Neural cell (in vitro differentiated cells): ENCODE measurements around the gene POU2AF3. TPM values are rescaled to one million over a fixed set of nuclear protein-coding genes. Genes with fewer than 3 reads are reported as not detected.

Experiments
- H2AFZ ChIP-seq: fragments of 200-600, 300-800 bp; sonication (generic), shearing (Covaris generic); 2 replicates; pipeline ENCODE4 v1.6.0; 2014; ENCODE audit warnings: low read depth, mild to moderate bottlenecking, antibody characterized with exemption, low read length, moderate library complexity
- H3F3A ChIP-seq: fragments of 200-600 bp; shearing (Covaris generic); 2 replicates; pipeline ENCODE4 v1.6.1; 2016; ENCODE audit warnings: mild to moderate bottlenecking, moderate library complexity, mixed read lengths, antibody characterized with exemption, low read length; ENCODE audit not compliant: insufficient read depth, poor library complexity, severe bottlenecking
- H3K27ac ChIP-seq: fragments of 200-600, 300-800 bp; sonication (generic), shearing (Covaris generic); 2 replicates; pipeline ENCODE4 v1.5.1; 2014; ENCODE audit warnings: mild to moderate bottlenecking, low read length, moderate library complexity
- H3K27me3 ChIP-seq: fragments of 300-800, 200-600 bp; sonication (generic), shearing (Covaris generic); 2 replicates; pipeline ENCODE4 v1.6.0; 2014; ENCODE audit warnings: mild to moderate bottlenecking, low read depth, low read length, moderate library complexity; ENCODE audit not compliant: insufficient read depth
- H3K36me3 ChIP-seq: fragments of 300-800, 200-600 bp; sonication (generic), shearing (Covaris generic); 2 replicates; pipeline ENCODE4 v1.5.1; 2014; ENCODE audit warnings: mild to moderate bottlenecking, antibody characterized with exemption, low read length, moderate library complexity; ENCODE audit not compliant: insufficient read depth
- H3K4me2 ChIP-seq: fragments of 300-800, 200-600 bp; sonication (generic), shearing (Covaris generic); 2 replicates; pipeline ENCODE4 v1.6.0; 2014; ENCODE audit warnings: mild to moderate bottlenecking, low read length
- H3K4me3 ChIP-seq: fragments of 300-800, 200-600 bp; sonication (generic), shearing (Covaris generic); 2 replicates; pipeline ENCODE4 v1.5.1; 2014; ENCODE audit warnings: mild to moderate bottlenecking, low read length, moderate library complexity
- H3K79me2 ChIP-seq: fragments of 200-600 bp; shearing (Covaris generic); replicated peaks from 2 replicates; pipeline ENCODE4 v1.6.0; 2014; ENCODE audit warnings: mild to moderate bottlenecking, low read length, moderate library complexity; ENCODE audit not compliant: insufficient read depth
- H3K9ac ChIP-seq: fragments of 300-800, 200-600 bp; sonication (generic), shearing (Covaris generic); 2 replicates; pipeline ENCODE4 v1.6.1; 2016; ENCODE audit warnings: mild to moderate bottlenecking, low read length, mixed read lengths
- H3K9me2 ChIP-seq: fragments of 200-600 bp; shearing (Covaris generic); 2 replicates; pipeline ENCODE4 v1.6.1; 2016; ENCODE audit warnings: mild to moderate bottlenecking, low read length, mixed read lengths; ENCODE audit not compliant: insufficient read depth
- H3K9me3 ChIP-seq: fragments of 200-600, 300-800 bp; sonication (generic), shearing (Covaris generic); 2 replicates; pipeline ENCODE4 v1.6.1; 2016; ENCODE audit warnings: mild to moderate bottlenecking, mixed run types, low read length, moderate library complexity, mixed read lengths
- H4K20me1 ChIP-seq: fragments of 200-600 bp; shearing (Covaris generic); 2 replicates; pipeline ENCODE4 v1.6.1; 2016; ENCODE audit warnings: mild to moderate bottlenecking, mixed run types; ENCODE audit not compliant: insufficient read depth
- EP300 ChIP-seq: fragments of 450-650 bp; conservative IDR thresholded peaks from 2 replicates; pipeline ENCODE4 v1.6.1; 2014; ENCODE audit warnings: antibody characterized with exemption, mild to moderate bottlenecking, moderate library complexity; ENCODE audit not compliant: poor library complexity, severe bottlenecking
- EZH2 ChIP-seq: fragments of 200-600, 300-800 bp; shearing (Covaris generic), sonication (generic); IDR thresholded peaks from 2 replicates; pipeline ENCODE4 v1.6.1; 2014; ENCODE audit warnings: antibody characterized with exemption, low read length, borderline replicate concordance, mild to moderate bottlenecking; ENCODE audit not compliant: insufficient read depth, poor library complexity, severe bottlenecking
- MXI1 ChIP-seq: fragments of 450-650 bp; conservative IDR thresholded peaks from 2 replicates; pipeline ENCODE4 v1.6.1; 2014; ENCODE audit warnings: antibody characterized with exemption, mild to moderate bottlenecking; ENCODE audit not compliant: poor library complexity, severe bottlenecking
- POLR2AphosphoS5 ChIP-seq: IDR thresholded peaks from 2 replicates; pipeline ENCODE4 v1.6.1; 2012
- RAD21 ChIP-seq: fragments of 450-650 bp; conservative IDR thresholded peaks from 2 replicates; pipeline ENCODE4 v1.6.1; 2014; ENCODE audit warnings: antibody characterized with exemption, mild to moderate bottlenecking, moderate library complexity
- SMC3 ChIP-seq: fragments of 450-650 bp; conservative IDR thresholded peaks from 2 replicates; pipeline ENCODE4 v1.6.1; 2014; ENCODE audit warnings: antibody characterized with exemption, mild to moderate bottlenecking, moderate library complexity; ENCODE audit not compliant: poor library complexity
- TAF1 ChIP-seq: IDR thresholded peaks from 2 replicates; pipeline ENCODE4 v1.6.1; 2012; ENCODE audit warnings: low read depth
- polyA plus RNA-seq: library from polyadenylated mRNA; depleted of rRNA; stranded (reverse); fragments of >200 nt; gene quantifications from 2 replicates; pipeline ENCODE4 v1.2.3, GENCODE V29; 2014
- TF ChIP-seq, protein P1 (sequence below): fragments of 450-650 bp; IDR thresholded peaks from 2 replicates; pipeline ENCODE4 v1.5.1; 2014; ENCODE audit warnings: antibody characterized with exemption, mild to moderate bottlenecking, moderate library complexity; ENCODE audit not compliant: poor library complexity, severe bottlenecking
- TF ChIP-seq, protein P2 (sequence below): IDR thresholded peaks from 2 replicates; pipeline ENCODE4 v1.6.1; 2012; ENCODE audit warnings: borderline replicate concordance

Gene POU2AF3
- polyA plus RNA-seq, 1 donor from 2014 or later = not detected

DNA sequence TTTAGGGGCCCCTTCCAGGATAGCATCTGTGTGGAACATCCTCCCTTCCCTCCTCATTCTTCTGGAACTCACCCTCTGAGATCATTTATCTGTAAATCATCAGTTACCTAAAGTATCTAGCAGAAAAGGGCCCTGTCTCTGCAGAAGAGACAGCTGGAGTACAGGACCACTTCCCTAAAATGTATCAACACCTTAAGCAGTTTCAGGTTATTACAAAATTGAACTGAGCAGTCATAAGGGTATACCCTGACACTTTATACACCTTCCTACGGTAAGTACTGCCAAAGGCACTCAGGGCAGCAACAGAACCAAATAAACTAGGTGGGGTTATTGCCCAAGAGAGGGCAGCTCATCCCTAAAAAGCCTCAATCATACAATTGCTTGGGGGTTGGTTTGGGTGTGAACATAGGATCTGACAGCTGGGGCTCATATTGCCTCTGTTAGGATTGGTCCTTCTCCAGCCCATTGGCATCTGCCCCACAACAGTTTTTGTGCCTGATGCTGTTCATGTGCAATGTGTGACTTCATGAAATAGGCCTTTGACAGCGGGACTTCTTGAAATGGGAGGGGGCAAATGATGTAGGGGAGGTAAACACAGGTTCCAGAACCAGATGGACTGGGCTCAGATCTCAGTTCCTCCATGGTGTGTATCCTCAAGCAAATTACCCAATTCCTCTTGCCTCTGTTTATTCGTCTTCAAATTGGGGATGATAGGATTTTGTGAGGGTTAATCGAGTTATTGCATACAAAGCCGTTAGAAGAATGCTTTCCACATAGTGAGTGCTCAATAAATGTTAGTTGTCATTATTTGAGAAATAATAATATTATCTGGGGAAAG lies 2.9 kb downstream of the POU2AF3 start:
- no peaks in the 10 kb centered on the region for H3K79me2 ChIP-seq
- no peak overlapping the region for H3K4me2 ChIP-seq
- no peak overlapping the region for H3K27ac ChIP-seq
- H3F3A ChIP-seq = no peaks in the 10 kb centered on the region
- H3K9me3 ChIP-seq = no peaks in the 10 kb centered on the region
- no peak overlapping the region for H3K9ac ChIP-seq
- no peaks in the 10 kb centered on the region for H3K9me2 ChIP-seq
- H3K4me3 ChIP-seq = no peak overlapping the region
- no peak overlapping the region for H2AFZ ChIP-seq
- TF ChIP-seq EP300 = no peak
- no peak for TF ChIP-seq RAD21
- TF ChIP-seq, protein P1, sequence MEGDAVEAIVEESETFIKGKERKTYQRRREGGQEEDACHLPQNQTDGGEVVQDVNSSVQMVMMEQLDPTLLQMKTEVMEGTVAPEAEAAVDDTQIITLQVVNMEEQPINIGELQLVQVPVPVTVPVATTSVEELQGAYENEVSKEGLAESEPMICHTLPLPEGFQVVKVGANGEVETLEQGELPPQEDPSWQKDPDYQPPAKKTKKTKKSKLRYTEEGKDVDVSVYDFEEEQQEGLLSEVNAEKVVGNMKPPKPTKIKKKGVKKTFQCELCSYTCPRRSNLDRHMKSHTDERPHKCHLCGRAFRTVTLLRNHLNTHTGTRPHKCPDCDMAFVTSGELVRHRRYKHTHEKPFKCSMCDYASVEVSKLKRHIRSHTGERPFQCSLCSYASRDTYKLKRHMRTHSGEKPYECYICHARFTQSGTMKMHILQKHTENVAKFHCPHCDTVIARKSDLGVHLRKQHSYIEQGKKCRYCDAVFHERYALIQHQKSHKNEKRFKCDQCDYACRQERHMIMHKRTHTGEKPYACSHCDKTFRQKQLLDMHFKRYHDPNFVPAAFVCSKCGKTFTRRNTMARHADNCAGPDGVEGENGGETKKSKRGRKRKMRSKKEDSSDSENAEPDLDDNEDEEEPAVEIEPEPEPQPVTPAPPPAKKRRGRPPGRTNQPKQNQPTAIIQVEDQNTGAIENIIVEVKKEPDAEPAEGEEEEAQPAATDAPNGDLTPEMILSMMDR = no peak
- TF ChIP-seq EZH2 = no peak
- no peak for TF ChIP-seq MXI1
- TF ChIP-seq TAF1 = no peak
- TF ChIP-seq POLR2AphosphoS5 = no peak
- TF ChIP-seq, protein P2, sequence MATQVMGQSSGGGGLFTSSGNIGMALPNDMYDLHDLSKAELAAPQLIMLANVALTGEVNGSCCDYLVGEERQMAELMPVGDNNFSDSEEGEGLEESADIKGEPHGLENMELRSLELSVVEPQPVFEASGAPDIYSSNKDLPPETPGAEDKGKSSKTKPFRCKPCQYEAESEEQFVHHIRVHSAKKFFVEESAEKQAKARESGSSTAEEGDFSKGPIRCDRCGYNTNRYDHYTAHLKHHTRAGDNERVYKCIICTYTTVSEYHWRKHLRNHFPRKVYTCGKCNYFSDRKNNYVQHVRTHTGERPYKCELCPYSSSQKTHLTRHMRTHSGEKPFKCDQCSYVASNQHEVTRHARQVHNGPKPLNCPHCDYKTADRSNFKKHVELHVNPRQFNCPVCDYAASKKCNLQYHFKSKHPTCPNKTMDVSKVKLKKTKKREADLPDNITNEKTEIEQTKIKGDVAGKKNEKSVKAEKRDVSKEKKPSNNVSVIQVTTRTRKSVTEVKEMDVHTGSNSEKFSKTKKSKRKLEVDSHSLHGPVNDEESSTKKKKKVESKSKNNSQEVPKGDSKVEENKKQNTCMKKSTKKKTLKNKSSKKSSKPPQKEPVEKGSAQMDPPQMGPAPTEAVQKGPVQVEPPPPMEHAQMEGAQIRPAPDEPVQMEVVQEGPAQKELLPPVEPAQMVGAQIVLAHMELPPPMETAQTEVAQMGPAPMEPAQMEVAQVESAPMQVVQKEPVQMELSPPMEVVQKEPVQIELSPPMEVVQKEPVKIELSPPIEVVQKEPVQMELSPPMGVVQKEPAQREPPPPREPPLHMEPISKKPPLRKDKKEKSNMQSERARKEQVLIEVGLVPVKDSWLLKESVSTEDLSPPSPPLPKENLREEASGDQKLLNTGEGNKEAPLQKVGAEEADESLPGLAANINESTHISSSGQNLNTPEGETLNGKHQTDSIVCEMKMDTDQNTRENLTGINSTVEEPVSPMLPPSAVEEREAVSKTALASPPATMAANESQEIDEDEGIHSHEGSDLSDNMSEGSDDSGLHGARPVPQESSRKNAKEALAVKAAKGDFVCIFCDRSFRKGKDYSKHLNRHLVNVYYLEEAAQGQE = no peak
- no peak for TF ChIP-seq SMC3
- H3K27me3 ChIP-seq = peaks cover 33% of the 10 kb centered on the region
- H4K20me1 ChIP-seq = no peaks in the 10 kb centered on the region
- H3K36me3 ChIP-seq = no peaks in the 10 kb centered on the region

DNA sequence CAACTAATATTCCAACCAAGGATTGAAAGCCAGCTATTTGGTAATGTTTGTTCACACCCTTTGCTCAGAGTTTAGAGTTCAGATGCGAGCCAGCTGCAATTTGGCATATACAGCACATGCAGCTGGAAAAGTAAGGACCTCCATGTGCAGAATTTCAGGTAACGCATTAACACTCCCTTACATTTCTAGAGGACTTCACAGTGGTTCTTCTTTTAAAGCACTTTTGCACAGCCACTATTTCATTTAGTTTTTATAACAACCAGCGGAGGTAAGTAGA lies 3.4 kb downstream of the POU2AF3 start:
- no peaks in the 10 kb centered on the region for H3K79me2 ChIP-seq
- no peak overlapping the region for H2AFZ ChIP-seq
- no peak overlapping the region for H3K9ac ChIP-seq
- TF ChIP-seq EZH2 (no peak), SMC3 (no peak), POLR2AphosphoS5 (no peak), MXI1 (no peak), EP300 (no peak), TAF1 (no peak), RAD21 (no peak)
- TF ChIP-seq, protein P2 = no peak
- TF ChIP-seq, protein P1 = no peak
- H3F3A ChIP-seq = no peaks in the 10 kb centered on the region
- no peak overlapping the region for H3K4me3 ChIP-seq
- H3K9me2 ChIP-seq = no peaks in the 10 kb centered on the region
- no peaks in the 10 kb centered on the region for H3K36me3 ChIP-seq
- no peaks in the 10 kb centered on the region for H3K9me3 ChIP-seq
- no peak overlapping the region for H3K27ac ChIP-seq
- H3K27me3 ChIP-seq = peaks cover 33% of the 10 kb centered on the region
- H3K4me2 ChIP-seq = no peak overlapping the region
- H4K20me1 ChIP-seq = no peaks in the 10 kb centered on the region
